Measurements from ENCODE around the gene CST7.

GRCh38 chr20:24977797-24978196 is 28.7 kb downstream of the CST7 start:
- no peak for TF ChIP-seq CTCF (IDR thresholded peaks at IDR 0.05; ENCODE audit: poor library complexity, severe bottlenecking)
- TF ChIP-seq SMC3 (conservative IDR thresholded peaks at IDR 0.05; ENCODE audit: poor library complexity) = no peak
- TF ChIP-seq MXI1 (conservative IDR thresholded peaks at IDR 0.05; ENCODE audit: poor library complexity, severe bottlenecking) = no peak
- no peak for TF ChIP-seq TAF1 (IDR thresholded peaks at IDR 0.05; ENCODE audit: low read depth)
